Left ventricle myocardium superior (tissue), 1 donor: ENCODE results near the gene TECTA. TPM values are rescaled to one million over a fixed set of nuclear protein-coding genes. Genes with fewer than 3 reads are reported as not detected.

Experiments
- ATAC-seq: fragments of 200-7000 bp; cut with Tn5 transposase; one replicate; pipeline ENCODE4 v1.9.1; 2020; ENCODE audit warnings: mild to moderate bottlenecking, moderate library complexity
- DNase-seq: peaks from one replicate; pipeline ENCODE4 v3.0.0-alpha.2; 2020
- intact Hi-C: fragments of 100-400 bp; cut with micrococcal nuclease; formaldehyde crosslinking; loops from one replicate; pipeline ENCODE4 v1.11.0; 2022
- total RNA-seq: library from RNA; stranded (reverse); fragmentation: NEBNext Ultra II Directional; extraction: Animal tissue kit (Norgen Biotek cat#: 25700); gene quantifications from one replicate; pipeline ENCODE4 v1.2.1, GENCODE V29; 2021
- donor health status: DM: no; HTN: yes; CAD: no; lungs with severe emphysema.

TECTA gene
- total RNA-seq, 1 donor from 2014 or later: 0.72 TPM

DNA sequence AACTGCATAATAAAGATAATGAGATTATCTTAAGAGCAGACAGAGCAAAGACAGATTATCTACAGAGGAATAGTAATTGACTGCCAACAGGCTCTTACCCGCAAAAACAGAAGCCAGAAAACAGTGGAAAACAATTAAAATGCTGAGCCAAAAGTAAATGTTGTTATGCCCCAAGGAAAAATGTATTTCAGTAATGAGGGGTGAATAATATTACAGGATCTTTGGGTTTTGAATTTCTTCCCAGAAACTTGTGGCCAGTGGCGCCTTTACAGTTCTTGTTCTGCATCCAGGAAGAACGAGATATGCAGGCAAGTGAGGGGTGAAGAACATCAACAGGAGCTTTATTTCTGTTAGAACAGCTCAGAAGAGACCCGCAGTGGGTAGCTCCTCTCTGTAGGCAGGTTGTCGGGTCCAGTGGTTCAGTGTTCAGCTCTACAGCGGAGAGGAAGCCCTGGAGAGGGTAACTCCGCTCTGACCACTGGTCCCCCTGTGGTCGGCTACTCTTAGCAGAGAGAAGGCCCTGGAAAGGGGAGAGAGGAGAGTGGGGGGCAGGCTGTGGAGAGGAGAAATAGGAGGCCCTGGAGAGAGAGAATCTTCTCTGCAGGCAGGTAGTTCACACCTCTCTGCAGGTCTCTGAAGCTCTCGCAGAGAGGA is 139.7 kb downstream of the TECTA start:
- intact Hi-C loops: no loop called here
- DNase-seq (no peak), ATAC-seq (no peak)

Other genes starting within 250 kb of the TECTA start
- 24.6 TPM for gene TBCEL, start 77.1 kb upstream of the TECTA start, total RNA-seq
- 20.7 TPM for gene SC5D, start 191.5 kb downstream of the TECTA start, total RNA-seq